Measurements from ENCODE around the gene ATG16L2.

ATG16L2 gene, protein sequence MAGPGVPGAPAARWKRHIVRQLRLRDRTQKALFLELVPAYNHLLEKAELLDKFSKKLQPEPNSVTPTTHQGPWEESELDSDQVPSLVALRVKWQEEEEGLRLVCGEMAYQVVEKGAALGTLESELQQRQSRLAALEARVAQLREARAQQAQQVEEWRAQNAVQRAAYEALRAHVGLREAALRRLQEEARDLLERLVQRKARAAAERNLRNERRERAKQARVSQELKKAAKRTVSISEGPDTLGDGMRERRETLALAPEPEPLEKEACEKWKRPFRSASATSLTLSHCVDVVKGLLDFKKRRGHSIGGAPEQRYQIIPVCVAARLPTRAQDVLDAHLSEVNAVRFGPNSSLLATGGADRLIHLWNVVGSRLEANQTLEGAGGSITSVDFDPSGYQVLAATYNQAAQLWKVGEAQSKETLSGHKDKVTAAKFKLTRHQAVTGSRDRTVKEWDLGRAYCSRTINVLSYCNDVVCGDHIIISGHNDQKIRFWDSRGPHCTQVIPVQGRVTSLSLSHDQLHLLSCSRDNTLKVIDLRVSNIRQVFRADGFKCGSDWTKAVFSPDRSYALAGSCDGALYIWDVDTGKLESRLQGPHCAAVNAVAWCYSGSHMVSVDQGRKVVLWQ

DNA sequence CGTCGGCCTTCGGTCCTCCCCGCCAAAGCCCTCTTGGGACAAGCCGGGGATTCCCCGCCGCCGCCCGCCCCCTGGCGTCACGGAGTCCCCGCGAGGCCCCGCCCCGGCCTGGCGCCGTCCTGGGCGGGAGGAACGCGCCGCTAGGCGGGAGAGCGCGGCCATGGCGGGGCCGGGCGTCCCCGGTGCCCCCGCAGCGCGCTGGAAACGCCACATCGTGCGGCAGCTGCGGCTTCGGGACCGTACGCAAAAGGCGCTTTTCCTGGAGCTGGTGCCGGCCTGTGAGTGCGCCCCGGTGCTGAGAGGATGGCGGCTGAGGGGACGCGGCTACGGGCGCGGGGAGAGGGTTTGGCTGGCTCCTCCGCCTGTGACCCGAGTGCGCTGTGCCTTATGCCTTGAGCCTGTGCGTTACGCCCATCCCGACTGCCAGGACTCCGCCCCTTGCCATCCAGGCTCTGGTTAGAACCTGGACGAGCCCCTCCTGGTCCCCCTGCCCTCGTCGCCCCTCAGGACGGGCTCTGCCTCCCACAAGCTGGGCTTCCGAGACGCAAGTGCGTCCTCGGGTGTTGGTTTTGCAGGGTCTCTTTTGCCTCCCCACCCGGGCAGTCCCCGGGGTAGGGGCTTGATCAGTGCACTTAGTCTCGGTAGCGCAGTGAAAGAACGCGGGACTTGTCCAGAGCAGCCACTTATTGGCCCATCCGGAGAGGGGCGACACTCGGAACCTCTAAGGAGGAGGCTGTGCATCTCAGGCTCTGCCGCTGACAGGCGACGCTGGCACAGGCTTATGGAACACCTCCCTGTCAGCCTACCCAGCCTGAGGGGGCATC, at the start of gene ATG16L2:
TSS of gene ATG16L2 (plus strand) at position 126 of the 824 bp plus-strand sequence. CDS start at position 161, 35 bp downstream.
- DNase-seq = peak; percentile 86

DNA sequence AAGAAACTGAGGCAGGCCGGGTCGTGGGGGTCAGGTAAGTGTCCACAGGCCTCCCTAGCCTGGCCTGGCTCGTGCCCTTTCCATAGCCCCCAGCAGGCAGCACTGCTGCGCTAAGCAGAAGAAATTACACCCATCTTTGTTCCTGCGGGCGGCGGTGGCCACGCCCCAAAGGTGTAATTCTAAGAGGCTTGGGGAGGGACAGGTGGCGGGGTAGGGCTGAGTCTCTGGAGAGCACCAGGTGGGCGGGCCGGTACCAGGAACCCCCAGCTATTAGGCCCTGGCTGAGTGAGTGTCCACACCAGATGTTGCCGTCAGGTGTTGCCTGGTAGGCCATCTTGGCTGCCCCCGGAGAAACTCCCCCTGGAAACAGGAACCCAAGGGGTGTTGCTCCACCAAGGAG, 49.7 kb upstream of the ATG16L2 start:
- no peak for DNase-seq

DNA sequence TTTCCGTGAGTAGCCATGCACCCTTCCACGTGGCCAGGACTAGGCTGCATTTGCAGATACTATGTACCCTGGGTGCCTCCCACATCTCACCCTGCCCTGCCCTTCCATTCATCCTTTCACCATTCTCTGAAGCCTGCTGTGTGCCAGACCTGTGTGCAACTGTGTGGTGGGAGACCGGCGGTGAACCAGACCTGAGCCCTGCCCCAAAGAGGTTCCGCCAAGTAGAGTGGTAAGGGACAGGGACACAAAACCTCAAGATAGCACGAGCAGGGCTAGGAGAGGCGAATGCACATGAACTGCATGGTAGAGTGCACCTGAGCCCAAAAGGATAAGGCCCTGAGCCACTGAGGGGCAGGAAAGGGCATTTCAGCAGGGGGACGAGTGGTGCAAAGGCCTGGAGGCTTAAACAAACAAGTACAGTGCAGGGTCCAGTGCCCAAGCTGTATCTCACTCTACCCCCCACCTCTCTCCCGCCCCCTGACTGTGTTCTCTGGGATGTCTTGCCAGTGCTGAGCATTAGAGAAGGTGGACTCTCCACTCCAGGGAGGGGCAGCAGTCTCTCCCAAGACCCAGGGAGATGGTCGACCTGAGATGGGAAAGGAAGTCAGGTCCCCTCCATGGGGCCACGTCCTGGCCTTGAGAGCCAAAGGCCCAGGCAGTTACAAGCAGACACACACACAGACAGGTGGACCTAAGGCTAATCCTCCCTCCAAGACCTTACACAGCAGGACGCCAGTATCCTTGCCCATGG, 47.9 kb upstream of the ATG16L2 start:
- DNase-seq = no peak

DNA sequence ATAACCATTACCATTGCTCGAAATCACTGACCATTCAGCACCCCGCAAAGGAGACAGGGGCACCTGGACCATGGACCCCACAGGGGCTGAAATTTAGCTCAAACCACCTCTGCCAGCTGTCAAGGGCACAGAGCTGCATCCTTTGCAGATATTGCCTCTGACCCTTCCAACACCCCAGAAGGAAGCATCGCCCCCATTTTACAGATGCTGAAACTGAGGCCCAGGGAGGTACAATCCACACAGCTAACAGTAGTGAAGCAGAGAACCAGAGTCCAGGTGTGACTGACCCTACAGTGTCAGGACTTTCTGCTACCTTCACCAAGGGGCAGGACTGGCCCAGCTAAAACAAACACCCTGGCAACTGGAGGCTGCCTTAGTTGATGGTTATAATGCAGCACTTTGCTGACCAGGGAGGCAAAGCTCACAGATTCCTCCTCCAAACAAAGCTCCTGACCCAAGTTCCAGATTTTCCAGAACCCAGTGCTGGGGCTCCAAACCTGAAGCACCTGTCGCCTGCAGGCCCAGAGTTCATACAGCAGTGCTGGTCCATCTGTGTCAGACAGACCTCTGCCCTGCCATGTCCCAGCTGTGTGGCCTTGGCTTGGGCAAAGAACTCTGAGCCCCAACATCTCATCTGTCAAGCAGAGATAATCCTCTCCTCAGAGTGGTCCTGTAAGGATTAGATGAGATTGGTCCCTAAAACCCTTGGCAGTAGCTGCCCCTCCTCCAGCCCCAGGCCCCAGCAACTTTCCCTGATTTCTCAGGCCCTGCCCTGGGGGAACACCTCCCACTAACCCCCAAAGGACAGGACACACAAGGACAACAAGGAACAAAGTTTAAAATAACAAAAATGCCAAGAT, 46.8 kb upstream of the ATG16L2 start:
- no peak for DNase-seq

DNA sequence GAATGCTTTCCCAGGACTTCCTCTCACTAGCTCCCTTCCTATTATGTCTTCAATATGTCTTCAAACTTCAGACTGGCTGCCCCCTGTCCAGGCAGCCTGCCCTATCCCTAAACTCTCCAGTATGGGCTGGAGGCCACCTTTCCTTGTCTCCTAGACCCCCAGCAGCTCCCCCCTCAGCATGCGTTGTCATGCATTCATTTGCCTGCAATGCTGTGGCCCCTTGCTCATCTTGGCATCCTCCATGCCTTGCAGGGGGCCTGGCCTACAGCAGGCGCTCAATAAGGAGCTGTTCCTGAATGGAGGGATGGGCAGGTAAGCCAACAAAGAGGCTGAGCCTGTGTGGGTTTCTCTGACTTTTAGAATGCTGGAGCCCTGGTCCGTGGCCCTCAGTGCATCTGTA, 45.6 kb upstream of the ATG16L2 start:
- DNase-seq = no peak

DNA sequence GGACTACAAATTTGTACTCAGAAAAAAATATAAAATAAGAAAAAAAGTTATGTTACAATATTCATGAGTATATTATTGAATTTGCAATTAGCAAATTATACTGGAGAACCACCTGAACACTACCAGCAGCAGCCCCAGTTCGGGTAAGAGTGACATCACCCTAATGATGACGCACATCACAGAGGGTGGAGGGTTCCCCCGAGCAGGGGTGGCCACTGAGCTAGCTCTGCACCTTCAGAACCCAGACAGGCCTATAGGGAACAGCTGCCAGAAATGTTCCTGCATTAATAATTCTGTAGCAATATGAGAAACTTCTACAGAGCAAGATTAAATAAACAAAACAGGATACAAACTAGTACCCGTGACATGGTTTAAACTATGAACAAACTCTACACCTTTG, 44.5 kb upstream of the ATG16L2 start:
- DNase-seq = no peak

DNA sequence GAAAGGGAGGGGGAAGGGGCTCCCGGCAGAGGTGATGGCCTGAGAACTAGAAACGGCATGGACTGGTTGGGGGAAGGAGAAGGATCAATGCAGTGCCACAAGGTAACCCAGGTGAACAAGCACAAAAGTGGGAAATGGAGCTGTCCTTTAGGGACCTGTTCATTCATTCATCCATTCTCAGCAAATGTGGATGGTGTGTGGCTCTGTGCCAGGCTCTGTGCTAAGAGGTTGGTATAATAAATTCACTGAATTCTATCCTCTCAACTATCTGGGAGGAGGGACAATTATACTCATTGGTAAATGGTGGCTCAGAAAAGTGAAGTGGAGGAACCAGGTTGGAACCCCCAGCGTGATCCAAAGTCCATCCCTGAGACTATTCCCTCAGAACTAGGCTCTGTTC, 43.4 kb upstream of the ATG16L2 start:
- no peak for DNase-seq

DNA sequence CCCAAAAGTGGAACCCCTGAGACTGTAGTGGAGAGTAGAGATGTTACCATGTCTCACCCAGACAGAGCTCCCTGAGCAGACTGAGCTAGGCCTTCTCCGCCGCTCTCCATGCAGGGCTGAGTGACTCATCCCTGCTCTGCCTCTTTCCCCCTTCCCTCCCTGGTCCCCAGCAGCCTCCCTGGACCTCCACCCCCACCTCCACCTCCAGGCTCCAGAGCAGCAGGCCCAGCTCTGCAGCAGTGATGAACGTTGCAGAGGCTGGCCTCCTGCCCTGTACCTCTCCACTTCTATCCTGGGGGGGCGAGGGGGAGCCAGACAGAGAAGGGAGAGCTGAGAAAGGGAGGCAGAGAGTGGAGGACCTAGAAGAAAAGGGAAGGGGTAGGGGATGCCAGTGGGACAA, 42.7 kb upstream of the ATG16L2 start:
- no peak for DNase-seq

DNA sequence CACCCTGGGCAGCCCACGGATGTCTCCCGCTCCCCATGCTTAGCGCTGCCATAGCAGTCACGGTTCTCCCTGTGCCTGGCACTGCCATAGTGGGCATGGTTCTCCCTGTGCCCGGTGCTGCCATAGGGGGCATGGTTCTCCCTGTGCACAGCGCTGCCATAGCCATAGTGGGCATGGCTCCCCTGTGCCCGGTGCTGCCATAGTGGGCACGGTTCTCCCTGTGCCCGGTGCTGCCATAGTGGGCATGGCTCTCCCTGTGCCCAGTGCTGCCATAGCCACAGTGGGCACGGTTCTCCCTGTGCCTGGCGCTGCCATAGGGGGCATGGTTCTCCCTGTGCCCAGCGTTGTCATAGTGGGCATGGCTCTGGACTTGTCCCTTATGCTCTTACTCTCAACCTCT, 42.2 kb upstream of the ATG16L2 start:
- DNase-seq = no peak

DNA sequence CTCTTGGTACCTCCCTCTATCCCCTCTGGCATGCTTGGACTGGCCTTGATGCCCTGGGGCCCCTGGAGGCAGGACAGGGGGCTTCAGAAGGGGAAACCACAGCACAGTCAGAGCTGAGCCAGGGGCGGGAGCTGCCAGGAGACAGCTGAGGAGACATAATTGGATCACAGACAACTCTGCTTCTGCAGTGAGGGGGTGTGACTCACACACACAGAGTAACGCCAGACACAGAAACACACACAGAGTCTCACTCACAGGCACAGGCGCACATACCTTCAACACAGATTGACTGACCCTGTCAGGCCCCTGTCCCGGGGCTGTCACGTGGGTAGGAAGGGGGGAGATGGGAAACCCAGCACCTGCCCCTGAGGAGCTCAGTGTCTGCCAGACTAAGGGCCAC, 40.9 kb upstream of the ATG16L2 start:
- DNase-seq = peak; percentile 19

DNA sequence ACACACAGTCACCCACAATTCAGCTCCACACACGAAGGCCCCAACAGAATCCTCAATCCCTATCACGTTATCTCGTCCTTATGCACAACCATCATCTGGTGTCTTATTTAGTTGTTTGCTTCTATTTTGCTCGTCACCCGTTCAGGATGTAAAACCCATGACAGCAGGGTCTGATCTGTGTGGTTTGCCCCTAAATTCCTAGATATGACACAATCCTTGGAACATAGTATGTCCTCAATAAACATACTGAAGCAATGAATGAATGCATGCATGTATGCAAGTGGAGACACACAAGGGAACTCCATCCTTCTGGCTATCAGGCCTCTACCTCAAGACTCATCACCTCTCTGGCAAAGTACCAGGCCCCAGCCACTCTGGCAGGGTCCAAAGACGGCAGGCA, 40.5 kb upstream of the ATG16L2 start:
- no peak for DNase-seq

DNA sequence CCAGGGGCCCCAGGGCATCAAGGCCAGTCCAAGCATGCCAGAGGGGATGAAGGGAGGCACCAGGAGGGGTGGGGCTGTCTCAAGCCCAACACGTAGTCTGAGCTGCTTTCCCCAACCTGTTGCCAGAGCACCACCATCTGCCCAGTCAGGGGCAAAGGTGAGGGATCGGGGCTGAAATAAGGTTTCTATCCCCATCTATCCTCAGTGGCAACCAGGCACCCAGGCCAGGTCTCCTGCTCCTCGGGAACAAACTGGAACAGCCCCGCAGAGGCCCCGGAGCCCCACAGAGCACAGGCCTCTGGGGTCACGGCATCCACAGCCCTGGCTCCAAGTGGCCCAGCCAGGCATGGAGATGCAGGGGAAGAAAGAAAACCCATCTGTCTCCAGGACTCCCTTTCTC, 39.7 kb upstream of the ATG16L2 start:
- DNase-seq = no peak

DNA sequence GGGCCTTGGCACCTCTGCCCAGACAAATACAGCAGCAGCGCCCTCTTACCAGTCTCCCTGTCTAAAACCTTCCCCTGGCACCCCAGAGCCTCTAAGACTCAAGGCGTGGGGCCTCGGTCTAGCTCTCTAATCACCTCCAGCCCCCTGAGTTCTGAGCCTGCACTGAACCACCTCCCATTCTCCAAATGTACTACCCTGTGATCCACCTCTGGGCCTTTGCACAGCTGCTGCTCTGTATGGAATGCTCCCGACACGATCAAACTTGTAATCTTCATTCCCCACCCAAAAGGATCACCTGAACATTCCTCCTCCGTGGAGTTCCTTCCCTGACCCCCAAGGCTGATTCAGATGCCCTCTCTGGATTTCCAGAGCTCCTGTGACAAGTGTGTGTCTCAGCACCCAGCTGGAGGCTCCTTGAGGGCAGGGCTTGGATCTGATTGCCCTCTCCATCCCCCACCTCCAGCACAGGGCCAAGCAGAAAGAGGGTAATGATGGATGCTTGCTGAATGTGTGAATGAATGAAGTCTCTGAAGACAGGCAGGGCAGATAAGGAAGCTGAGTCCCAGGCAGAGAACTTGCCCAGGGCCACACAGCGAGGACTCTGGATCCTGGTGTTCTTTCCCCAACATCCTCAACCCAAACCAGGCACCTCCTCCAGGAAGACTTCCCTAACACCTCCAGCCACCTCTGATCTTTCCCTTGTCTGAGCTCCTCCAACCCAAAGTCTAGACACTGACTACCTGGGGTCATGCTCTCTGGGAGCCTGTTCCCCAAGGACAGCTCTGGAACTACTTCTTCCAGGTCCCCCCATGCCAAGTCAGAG, 38.7 kb upstream of the ATG16L2 start:
- no peak for DNase-seq

DNA sequence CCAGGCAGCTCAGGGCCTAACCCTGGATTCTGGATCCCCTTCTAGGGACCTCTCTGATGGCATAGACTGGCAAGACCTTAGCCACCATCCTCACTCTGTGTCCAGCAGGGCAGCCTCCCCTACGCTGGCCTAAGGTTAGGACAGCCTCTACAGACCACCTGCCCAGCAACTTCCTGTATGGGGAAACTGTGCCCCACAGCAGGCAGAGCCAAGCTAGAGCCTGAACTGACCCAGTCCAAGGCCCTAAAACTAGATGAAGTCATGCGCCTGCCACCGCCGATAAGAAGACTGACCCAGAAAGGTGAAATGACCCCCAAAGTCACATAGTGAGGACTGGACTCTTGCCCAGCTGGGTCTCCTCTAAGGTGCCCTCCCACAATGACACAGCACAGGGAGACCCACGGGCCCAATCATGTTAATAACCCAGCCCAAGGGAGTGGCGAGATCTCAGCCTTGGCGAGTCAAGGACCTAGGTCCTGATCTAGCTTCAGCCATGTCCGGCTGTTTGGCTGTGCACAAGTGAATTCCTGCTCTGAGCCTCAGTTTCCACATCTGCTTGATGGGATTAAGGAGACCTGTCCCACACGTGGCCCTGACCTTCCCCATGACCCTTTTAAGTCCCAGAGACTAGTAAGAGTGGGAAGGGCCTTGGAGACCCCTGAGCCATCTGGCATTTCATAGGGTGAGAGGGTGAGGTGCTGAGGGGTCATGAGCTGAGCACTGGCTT, 37.9 kb upstream of the ATG16L2 start:
- no peak for DNase-seq

DNA sequence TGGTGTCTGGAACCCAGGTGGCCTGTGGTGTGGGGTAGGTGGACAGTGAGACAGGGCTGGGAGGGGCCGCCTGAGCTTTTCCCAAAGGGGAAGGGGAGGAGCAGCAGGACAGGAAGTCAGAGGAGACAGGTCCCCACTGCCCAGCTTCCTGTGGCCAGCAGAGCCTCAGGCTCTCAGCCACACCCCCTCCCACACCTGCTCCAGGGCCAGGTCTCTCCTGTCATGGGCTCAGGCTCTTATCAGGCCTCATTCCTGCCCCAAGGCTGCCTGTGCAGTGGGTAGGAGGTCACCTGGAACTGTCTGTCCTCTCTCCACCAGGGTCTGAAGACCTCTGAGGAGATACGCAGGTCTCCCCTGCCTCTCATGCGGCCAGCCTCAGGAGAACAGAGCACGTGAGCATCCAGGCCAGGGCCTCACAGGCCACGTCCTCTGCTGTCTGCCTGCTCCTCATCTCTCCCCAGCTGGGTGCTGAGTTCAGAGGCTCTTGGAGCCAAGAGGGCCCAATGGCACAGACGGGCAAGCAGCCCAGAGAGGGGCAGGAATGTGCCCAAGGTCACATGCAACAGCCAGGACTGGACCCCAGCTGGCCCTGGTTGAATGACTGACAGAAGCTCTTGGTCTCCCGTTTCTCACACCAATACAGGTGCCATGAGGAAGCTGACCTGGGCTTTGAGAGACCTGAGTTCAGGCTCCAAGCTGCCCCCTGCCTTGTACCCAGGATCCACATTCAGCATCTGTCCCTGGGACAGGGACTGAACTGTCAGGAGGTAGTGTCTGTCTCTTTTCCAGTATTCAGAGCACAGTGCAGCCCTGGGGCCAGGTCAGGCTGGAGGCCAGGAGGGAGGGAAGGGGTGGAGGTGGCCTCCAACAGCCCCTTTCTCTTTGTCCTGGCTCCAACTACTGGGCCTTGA, 37.1 kb upstream of the ATG16L2 start:
- DNase-seq = no peak

DNA sequence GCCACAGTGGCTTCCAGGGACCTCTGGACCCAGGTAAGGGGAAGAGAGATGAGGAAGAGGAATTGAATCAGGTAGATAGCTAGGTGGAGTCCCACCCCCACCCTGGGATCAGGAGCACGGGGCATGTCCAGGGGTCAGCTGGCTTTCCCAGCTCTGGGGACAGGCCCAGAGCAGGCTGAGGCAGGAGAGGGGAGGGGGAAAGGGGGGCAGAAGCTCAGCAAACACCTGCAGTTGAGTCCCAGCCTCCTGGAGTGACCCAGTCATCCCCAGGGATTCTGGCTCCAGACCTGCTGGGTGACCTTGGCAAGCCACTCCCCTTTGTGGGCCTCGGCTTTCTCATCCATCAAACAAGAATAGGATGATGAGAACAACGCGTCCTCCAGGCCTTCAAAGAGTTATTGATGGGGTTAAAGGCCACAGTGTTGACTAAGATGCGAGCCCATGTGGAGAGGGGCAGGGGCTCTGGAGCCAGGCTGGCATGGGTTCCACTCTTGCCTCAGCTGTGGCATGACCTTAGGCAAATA, 36.4 kb upstream of the ATG16L2 start:
- no peak for DNase-seq

DNA sequence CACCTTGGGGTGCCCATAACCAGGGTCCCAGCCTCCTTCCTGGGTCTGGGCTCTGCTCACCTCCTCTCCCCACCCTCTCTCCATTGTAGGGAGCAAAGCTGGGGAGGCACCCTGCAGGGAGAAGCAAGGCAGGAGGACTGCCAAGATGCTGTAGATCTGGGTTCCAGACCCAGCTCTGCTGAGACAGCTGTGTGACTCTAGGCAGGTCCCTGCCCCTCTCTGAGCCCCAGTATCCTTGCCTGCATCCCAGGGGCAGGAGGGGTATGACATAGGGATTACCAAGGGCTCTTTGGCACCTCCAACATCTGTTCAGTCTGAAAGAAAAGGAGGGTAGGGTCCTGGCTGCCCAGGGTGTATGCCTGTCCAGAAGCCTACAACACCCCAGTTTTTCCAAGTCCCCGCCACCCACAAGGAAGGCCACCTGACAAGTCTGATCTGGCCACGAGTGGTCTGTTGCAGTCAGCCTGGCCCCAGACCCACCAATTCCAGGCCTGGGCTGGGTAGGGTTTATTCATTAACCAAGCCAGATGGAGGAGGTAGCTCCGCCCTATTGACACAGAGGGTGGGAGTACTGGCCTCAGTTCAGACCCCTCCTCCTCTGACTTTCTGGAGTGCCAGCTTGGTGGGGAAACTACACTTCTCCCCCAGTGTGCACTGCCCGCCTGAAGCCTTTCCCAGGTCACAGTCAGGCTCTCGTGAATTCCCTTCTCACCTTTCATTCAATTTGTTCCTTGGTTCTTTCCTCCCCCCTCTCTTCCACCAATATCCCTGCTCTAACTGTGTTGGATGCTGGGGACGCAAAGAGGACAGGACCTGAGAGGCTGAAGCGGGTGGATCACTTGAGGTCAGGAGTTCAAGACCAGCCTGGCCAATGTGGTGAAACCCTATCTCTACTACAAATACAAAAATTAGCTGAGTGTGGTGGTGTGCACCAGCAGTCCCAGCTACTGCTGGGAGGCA, 35.4 kb upstream of the ATG16L2 start:
- no peak for DNase-seq

Measured in SHP77 treated with DMSO at 0.1 percent for 48 hours (cell line).